H1 (cell line): ENCODE measurements around the gene PLA2G4E. TPM values are rescaled to one million over a fixed set of nuclear protein-coding genes. Genes with fewer than 3 reads are reported as not detected.
A peak's percentile ranks its signal among the peaks of the same experiment; 100 is the strongest.

Experiments used
- CTCF ChIA-PET: fragments of 300-600 bp; sonication (Branson Sonifier 250); formaldehyde crosslinking; loops from one replicate; lab custom pipeline; 2021; ENCODE audit not compliant: partially characterized antibody; lab: Charles Lee
- POLR2A ChIA-PET: fragments of 300-600 bp; sonication (Branson Sonifier 250); formaldehyde crosslinking; loops from one replicate; lab custom pipeline; 2021; ENCODE audit warnings: inconsistent platforms; ENCODE audit not compliant: partially characterized antibody; lab: Charles Lee
- DNase-seq, 2 experiments: peaks; one replicate each; pipeline versions ENCODE4 v3.0.0 to v3.0.0-alpha.2; 2010 to 2022; ENCODE audit warnings: low spot score in 2 of 2, low read depth in 1 of 2, mixed read lengths in 1 of 2
- FAIRE-seq: peaks from 2 replicates; lab custom pipeline; 2011; peaks lifted over from hg19 to GRCh38; lab: Jason Lieb, UNC
- H2AFZ ChIP-seq: 2 replicates; pipeline ENCODE4 v1.8.1; 2012; ENCODE audit warnings: low read length, inconsistent platforms
- H2AK5ac ChIP-seq: 2 replicates; pipeline ENCODE4 v1.6.1; 2013; ENCODE audit warnings: low read depth, low read length
- H2BK120ac ChIP-seq: replicated peaks from 2 replicates; pipeline ENCODE3; 2013; ENCODE audit warnings: low read depth, low read length, inconsistent platforms
- H2BK12ac ChIP-seq: 2 replicates; pipeline ENCODE4 v1.6.1; 2013; ENCODE audit warnings: low read depth, low read length
- H2BK15ac ChIP-seq: 2 replicates; pipeline ENCODE4 v1.6.1; 2013; ENCODE audit warnings: low read length
- H2BK20ac ChIP-seq: 2 replicates; pipeline ENCODE4 v1.6.1; 2013; ENCODE audit warnings: low read length
- H2BK5ac ChIP-seq: 2 replicates; pipeline ENCODE4 v1.6.1; 2013; ENCODE audit warnings: low read depth, low read length
- H3K14ac ChIP-seq: 2 replicates; pipeline ENCODE4 v1.6.1; 2013; ENCODE audit warnings: inconsistent platforms; ENCODE audit not compliant: insufficient read length
- H3K18ac ChIP-seq: 2 replicates; pipeline ENCODE4 v1.6.1; 2013; ENCODE audit warnings: low read length; ENCODE audit errors: extremely low read depth
- H3K23ac ChIP-seq: 2 replicates; pipeline ENCODE4 v1.6.1; 2013; ENCODE audit warnings: inconsistent platforms; ENCODE audit not compliant: insufficient read length
- H3K23me2 ChIP-seq: 2 replicates; pipeline ENCODE4 v1.6.1; 2013; ENCODE audit warnings: low read depth, low read length
- H3K27ac ChIP-seq: 2 replicates; pipeline ENCODE4 v1.6.1; 2011; ENCODE audit warnings: low read depth, low read length, inconsistent platforms
- H3K27me3 ChIP-seq, 4 experiments: replicated peaks in 1 of 4; 1 replicate in 1 of 4; 2 replicates in 3 of 4; pipeline versions ENCODE4 v1.6.1 to v1.8.1; 2011 to 2013; ENCODE audit warnings: low read length in 3 of 4, mild to moderate bottlenecking in 3 of 4, inconsistent platforms in 2 of 4, mixed read lengths in 2 of 4, moderate library complexity in 1 of 4; ENCODE audit not compliant: control insufficient read depth in 3 of 4, insufficient read depth in 3 of 4; ENCODE audit errors: extremely low read depth in 1 of 4
- H3K36me3 ChIP-seq, 4 experiments: 2 replicates each; pipeline versions ENCODE4 v1.6.1 to v1.8.1; 2011 to 2013; ENCODE audit warnings: mild to moderate bottlenecking in 4 of 4, low read length in 3 of 4, moderate library complexity in 2 of 4, control low read depth in 1 of 4, inconsistent platforms in 1 of 4; ENCODE audit not compliant: insufficient read depth in 4 of 4, control insufficient read depth in 2 of 4
- H3K4ac ChIP-seq: replicated peaks from 2 replicates; pipeline ENCODE3; 2013; ENCODE audit warnings: low read length, low read depth, mixed read lengths, inconsistent platforms; ENCODE audit not compliant: insufficient read length
- H3K4me1 ChIP-seq, 4 experiments: replicated peaks in 1 of 4; 1 replicate in 1 of 4; 2 replicates in 3 of 4; pipeline versions ENCODE4 v1.6.1 to v1.8.1; 2011 to 2013; ENCODE audit warnings: low read length in 3 of 4, inconsistent platforms in 2 of 4, mixed read lengths in 1 of 4; ENCODE audit not compliant: insufficient read depth in 4 of 4, control insufficient read depth in 3 of 4
- H3K4me2 ChIP-seq, 2 experiments: 2 replicates each; pipeline versions ENCODE4 v1.6.1 to v1.8.1; 2011 to 2013; ENCODE audit warnings: low read depth in 2 of 2, low read length in 2 of 2, control low read depth in 1 of 2, inconsistent platforms in 1 of 2, mild to moderate bottlenecking in 1 of 2; ENCODE audit not compliant: insufficient read depth in 1 of 2
- H3K4me3 ChIP-seq, 4 experiments: fragments of 200-600, 300-600 bp in 1 of 4; sonication (generic), shearing (Covaris generic), sonication (Bioruptor Twin) in 1 of 4; 2 replicates each; pipeline versions ENCODE4 v1.5.1 to v1.8.1; 2011 to 2016; ENCODE audit warnings: low read length in 4 of 4, low read depth in 3 of 4, control low read depth in 2 of 4, inconsistent platforms in 2 of 4, mild to moderate bottlenecking in 2 of 4, mixed read lengths in 1 of 4, moderate library complexity in 1 of 4; ENCODE audit not compliant: insufficient read depth in 2 of 4; ENCODE audit errors: extremely low read depth in 1 of 4
- H3K56ac ChIP-seq: replicated peaks from 2 replicates; pipeline ENCODE3; 2013; ENCODE audit warnings: low read depth, mild to moderate bottlenecking, mixed read lengths, low read length, inconsistent platforms; ENCODE audit not compliant: insufficient read length
- H3K79me1 ChIP-seq: 2 replicates; pipeline ENCODE4 v1.6.1; 2013; ENCODE audit warnings: low read depth, low read length, control low read depth
- H3K79me2 ChIP-seq, 2 experiments: 2 replicates each; pipeline versions ENCODE4 v1.6.1 to v1.8.1; 2012 to 2013; ENCODE audit warnings: low read length in 2 of 2, mild to moderate bottlenecking in 2 of 2, inconsistent platforms in 1 of 2; ENCODE audit not compliant: insufficient read depth in 2 of 2, control insufficient read depth in 1 of 2
- H3K9ac ChIP-seq, 4 experiments: replicated peaks in 1 of 4; 1 replicate in 1 of 4; 2 replicates in 3 of 4; pipeline versions ENCODE4 v1.6.1 to v1.8.1; 2011 to 2013; ENCODE audit warnings: low read depth in 3 of 4, low read length in 3 of 4, control low read depth in 2 of 4, mild to moderate bottlenecking in 2 of 4, moderate library complexity in 2 of 4, inconsistent platforms in 1 of 4; ENCODE audit errors: extremely low read depth in 1 of 4
- H3K9me3 ChIP-seq, 2 experiments: 2 replicates each; pipeline versions ENCODE4 v1.6.1 to v1.8.1; 2012 to 2013; ENCODE audit warnings: mild to moderate bottlenecking in 2 of 2, moderate library complexity in 2 of 2, control low read depth in 1 of 2, inconsistent platforms in 1 of 2, low read depth in 1 of 2, low read length in 1 of 2, mixed read lengths in 1 of 2; ENCODE audit not compliant: insufficient read depth in 2 of 2
- H4K20me1 ChIP-seq, 2 experiments: replicated peaks in 1 of 2; 2 replicates each; pipeline versions ENCODE3 to v1.8.1; 2011 to 2013; ENCODE audit warnings: inconsistent platforms in 2 of 2, low read length in 2 of 2, mild to moderate bottlenecking in 1 of 2; ENCODE audit not compliant: insufficient read depth in 2 of 2, control insufficient read depth in 1 of 2
- H4K5ac ChIP-seq: 2 replicates; pipeline ENCODE4 v1.6.1; 2013; ENCODE audit warnings: low read length, low read depth, mixed read lengths, inconsistent platforms; ENCODE audit not compliant: insufficient read length
- H4K8ac ChIP-seq: 2 replicates; pipeline ENCODE4 v1.8.0; 2013; ENCODE audit warnings: mild to moderate bottlenecking, moderate library complexity, low read length, inconsistent platforms; ENCODE audit not compliant: insufficient read depth; ENCODE audit errors: extremely low read depth
- H4K91ac ChIP-seq: replicated peaks from 2 replicates; pipeline ENCODE3; 2013; ENCODE audit warnings: low read length, mixed read lengths, inconsistent platforms; ENCODE audit not compliant: insufficient read length
- JUND ChIP-seq: IDR thresholded peaks from 2 replicates; pipeline ENCODE4 v1.6.1; 2011; ENCODE audit warnings: mild to moderate bottlenecking, improper control_type of control experiment, low read length
- WGBS, 2 experiments: shearing (Covaris generic) in 1 of 2; methylation state at CpG; one replicate each; pipeline versions ENCODE4 v1.1.6 to v1.1.7; 2013 to 2015; ENCODE audit warnings: low lambda C conversion rate in 2 of 2, mixed read lengths in 2 of 2, inconsistent platforms in 1 of 2, low coverage in 1 of 2, missing lambda C conversion rate in 1 of 2; ENCODE audit not compliant: insufficient replicate concordance in 2 of 2, insufficient coverage in 1 of 2, insufficient read length in 1 of 2; ENCODE audit errors: extremely low coverage in 1 of 2, missing lambda C conversion rate in 1 of 2; 5-methylcytosine and 5-hydroxymethylcytosine counted together
- polyA plus RNA-seq, 7 experiments: library from polyadenylated mRNA; depleted of rRNA in 3 of 7; stranded (reverse) in 5 of 7; unstranded in 2 of 7; fragments of >200 nt in 5 of 7; fragments of 200-250 nt in 2 of 7; gene quantifications; 1 replicate in 5 of 7; 2 replicates in 1 of 7; 4 replicates in 1 of 7; pipeline versions ENCODE4 v1.2.1 to v1.2.3, GENCODE V29; 2011 to 2013; ENCODE audit warnings: missing spikeins in 2 of 7, mixed read lengths in 2 of 7
- total RNA-seq: library from RNA; stranded (reverse); fragmentation: NEBNext Ultra II Directional; extraction: Animal tissue kit (Norgen Biotek cat#: 25700); gene quantifications from 2 replicates; pipeline ENCODE4 v1.2.1, GENCODE V29; 2021

PLA2G4E gene
- total and polyA plus RNA-seq, 2 of the 8 experiments (the other 6 are each of a cell fraction or from before 2014, with no cell fraction given), result 0.03 TPM; not detected in 1

DNA sequence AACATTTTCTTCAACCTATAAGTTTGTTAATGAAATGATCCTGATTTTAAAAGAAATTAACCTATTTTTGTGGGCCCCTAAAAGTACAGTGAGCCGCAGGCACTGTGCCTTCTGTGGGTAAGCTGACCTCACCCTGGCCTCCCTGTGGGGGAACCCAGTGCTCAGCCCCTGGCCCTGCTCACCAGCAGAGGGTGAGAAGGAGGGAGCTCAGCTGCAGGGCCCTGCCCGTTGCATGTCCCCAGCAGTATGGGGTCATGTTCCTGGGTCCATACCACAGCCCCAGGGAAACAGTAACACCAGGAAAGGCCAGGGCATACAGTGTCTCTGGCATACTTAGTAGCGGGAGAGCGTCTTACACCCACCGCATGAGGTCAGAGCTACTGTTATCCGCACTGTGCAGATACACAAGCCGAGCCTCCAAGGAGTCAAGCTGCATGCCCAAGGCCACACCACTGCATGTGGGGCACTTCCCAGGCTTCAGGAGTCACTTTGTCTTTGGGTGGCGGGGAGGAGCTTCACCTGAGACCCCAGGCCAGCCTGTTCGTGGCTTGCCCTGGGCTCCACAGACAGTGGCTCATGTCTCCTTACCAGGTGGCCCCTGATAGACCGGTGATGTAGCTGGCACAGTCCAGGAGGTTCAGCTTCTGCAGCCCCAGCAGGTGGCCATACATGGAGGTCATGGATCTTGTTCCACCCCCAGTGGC, 25.9 kb downstream of the PLA2G4E start:
- Histone ChIP-seq H3K9ac (no peak overlapping the region), H4K5ac (no peak overlapping the region), H3K4me3 (no peak overlapping the region), H3K9me3 (no peaks in the 10 kb centered on the region), H3K36me3 (no peaks in the 10 kb centered on the region), H2AFZ (no peak overlapping the region), H3K79me1 (no peaks in the 10 kb centered on the region), H2BK12ac (no peak overlapping the region), H3K27me3 (no peaks in the 10 kb centered on the region), H4K8ac (no peak overlapping the region), H3K23me2 (no peaks in the 10 kb centered on the region), H3K4me1 (peaks cover 0 to 1% (median 0%) of the 10 kb centered on the region in 4 experiments; a peak in 3 of 7 replicates), H4K20me1 (no peaks in the 10 kb centered on the region), H3K56ac (no peak overlapping the region), H3K18ac (no peak overlapping the region), H3K79me2 (no peaks in the 10 kb centered on the region), H2BK20ac (0 out of 2 replicates have a peak overlapping the region, but pooled peaks have one; percentile 27), H3K4ac (no peak overlapping the region), H4K91ac (no peak overlapping the region), H2BK15ac (no peak overlapping the region), H3K23ac (no peak overlapping the region), H3K14ac (no peak overlapping the region), H3K4me2 (no peak overlapping the region), H2BK5ac (no peak overlapping the region), H2AK5ac (no peak overlapping the region), H3K27ac (no peak overlapping the region), H2BK120ac (no peak overlapping the region)
- POLR2A ChIA-PET, result interaction anchor here (1.2 kb wide), 1 partner anchor 11 kb away, joined by 3 read pairs; no protein-coding TSS in a partner anchor
- no peak for FAIRE-seq
- CTCF ChIA-PET, result interaction anchor here (0.6 to 16.4 kb wide), 11 partner anchors 10 to 562 kb away, joined by 3 to 196 read pairs (median 4); no protein-coding TSS in a partner anchor
- DNase-seq, result no peak
- no peak for TF ChIP-seq JUND
- 81% methylated on average over 10 of the region's 10 CpGs; no CpG with 5 or more reads in 1 of the 2 experiments for WGBS, 2 experiments
